Left cardiac atrium (tissue), 4 donors: ENCODE results near the gene FAM236A. TPM values are rescaled to one million over a fixed set of nuclear protein-coding genes. Genes with fewer than 3 reads are reported as not detected.
"Not testable (repeated sequence)": the region's sequence is repeated elsewhere in the genome, so short reads cannot be mapped to it uniquely, and the experiment has no call there.

Experiments used
- ATAC-seq, 2 donors: fragments of 200-7000 bp; cut with Tn5 transposase; one replicate each; pipeline ENCODE4 v1.9.1; 2020; ENCODE audit warnings: mild to moderate bottlenecking in 2 of 2, moderate library complexity in 2 of 2
- DNase-seq: peaks from one replicate; pipeline ENCODE4 v3.0.0-alpha.2; 2020
- intact Hi-C, 2 donors: fragments of 100-400 bp; cut with DNase I; formaldehyde crosslinking; loops; one replicate each; pipeline versions ENCODE4 v1.14.1 to v1.15.1; 2022 to 2023
- long read RNA-seq: library from polyadenylated mRNA; unstranded; transcript quantifications from one replicate; pipeline ENCODE4 v2.0.0, GENCODE V29; 2021
- total RNA-seq, 2 donors: library from RNA; stranded (reverse); fragmentation: NEBNext Ultra II Directional; extraction: Animal tissue kit (Norgen Biotek cat#: 25700); gene quantifications; one replicate each; pipeline ENCODE4 v1.2.1, GENCODE V29; 2021
- donor health status: DM: no; HTN: yes; CAD: no.
- donor health status: DM: no; HTN: yes; CAD: no; lungs with severe emphysema.
- donor health status: DM: yes; HTN: yes; CAD: no.
- donor health status: Dilated cardiomyopathy.

The FAM236A gene
- not detected for total RNA-seq
- long read RNA-seq: 0 reads

- not testable (repeated sequence) for ATAC-seq, DNase-seq
Measured at GRCh38 chrX:72937906-72938305, at the start of gene FAM236A. Gene FAM236A, plus strand, starts transcription at chrX:72938206. Its CDS starts 57 bp downstream, at chrX:72938263.

GRCh38 chrX:72889740-72890139 is 48.3 kb upstream of the FAM236A start:
- DNase-seq, intact Hi-C loops, ATAC-seq: not testable (repeated sequence)

More at GRCh38 chrX:72937906-72938305, at the start of gene FAM236A:
- intact Hi-C loops: not testable (repeated sequence)

GRCh38 chrX:72912315-72912714 is 25.7 kb upstream of the FAM236A start, which contains the start of gene FAM236C:
Gene FAM236C, plus strand, starts transcription at chrX:72912615. Its CDS starts 100 bp downstream, at chrX:72912715.
- ATAC-seq, intact Hi-C loops, DNase-seq: not testable (repeated sequence)

- DNase-seq, intact Hi-C loops, ATAC-seq: not testable (repeated sequence)
Measured at GRCh38 chrX:72916096-72916495, 21.9 kb upstream of the FAM236A start.

- intact Hi-C loops, DNase-seq, ATAC-seq: not testable (repeated sequence)
Measured at GRCh38 chrX:72932283-72932682, 5.7 kb upstream of the FAM236A start.

GRCh38 chrX:72936455-72936854 is 1.6 kb upstream of the FAM236A start:
- intact Hi-C loops, DNase-seq: not testable (repeated sequence)
- ATAC-seq: peak in 1 of 2 donors; percentile 16

GRCh38 chrX:72936882-72937455 is 1.0 kb upstream of the FAM236A start:
- DNase-seq, intact Hi-C loops: not testable (repeated sequence)
- peak in 1 of 2 donors; percentile 65 for ATAC-seq

- DNase-seq, ATAC-seq, intact Hi-C loops: not testable (repeated sequence)
Measured at GRCh38 chrX:72942272-72942671, 4.3 kb downstream of the FAM236A start.

- peak; percentile 43 to 63 for ATAC-seq
- intact Hi-C loops, DNase-seq: not testable (repeated sequence)
Measured at GRCh38 chrX:72943035-72943818, 5.2 kb downstream of the FAM236A start.

- DNase-seq, intact Hi-C loops: not testable (repeated sequence)
- peak; percentile 61 to 90 for ATAC-seq
Measured at GRCh38 chrX:72943819-72944169, 5.8 kb downstream of the FAM236A start, which contains the start of gene DMRTC1. Gene DMRTC1, minus strand, starts transcription at chrX:72943837. Its CDS starts 68,143 bp downstream, at chrX:72875694.

GRCh38 chrX:72959971-72960370 is 22.0 kb downstream of the FAM236A start:
- ATAC-seq, intact Hi-C loops: not testable (repeated sequence)

GRCh38 chrX:72971859-72972258 is 33.9 kb downstream of the FAM236A start:
- DNase-seq, intact Hi-C loops, ATAC-seq: not testable (repeated sequence)

More at GRCh38 chrX:72959971-72960370, 22.0 kb downstream of the FAM236A start:
- not testable (repeated sequence) for DNase-seq

- DNase-seq, intact Hi-C loops, ATAC-seq: not testable (repeated sequence)
Measured at GRCh38 chrX:72974885-72975284, 36.9 kb downstream of the FAM236A start.

- ATAC-seq, DNase-seq, intact Hi-C loops: not testable (repeated sequence)
Measured at GRCh38 chrX:72980894-72981469, 43.0 kb downstream of the FAM236A start.

Other genes starting within 250 kb of the FAM236A start
- gene PHKA1, start 223.9 kb upstream of the FAM236A start, total RNA-seq: 10 to 100 TPM in 1 of 2 donors, 1 to 10 TPM in 1; 7.3 to 10.3 TPM
- not detected for gene DMRTC1B, start 161.3 kb upstream of the FAM236A start, total RNA-seq
- gene FAM236B, start 155.5 kb upstream of the FAM236A start, total RNA-seq: not detected
- gene FAM236D, start 130.0 kb upstream of the FAM236A start, total RNA-seq: not detected
- not detected for gene FAM236C, start 25.6 kb upstream of the FAM236A start, total RNA-seq
- not detected for gene DMRTC1, start 5.6 kb downstream of the FAM236A start, total RNA-seq
- not detected for gene PABPC1L2B, start 64.7 kb downstream of the FAM236A start, total RNA-seq
- gene PABPC1L2A, start 141.3 kb downstream of the FAM236A start, total RNA-seq: not detected